SU-DHL-6 (cell line): Measurements from ENCODE around the gene SLC9A9.

Source experiments
- H2AFZ ChIP-seq: fragments of 200-600 bp; sonication (generic); 2 replicates; pipeline ENCODE4 v1.6.1; 2014; ENCODE audit warnings: low read depth, mild to moderate bottlenecking, moderate library complexity, mixed read lengths, antibody characterized with exemption, low read length; ENCODE audit not compliant: severe bottlenecking
- H3F3A ChIP-seq: fragments of 200-600 bp; shearing (Covaris generic); 2 replicates; pipeline ENCODE4 v1.6.0; 2016; ENCODE audit warnings: antibody characterized with exemption, mild to moderate bottlenecking; ENCODE audit not compliant: insufficient read depth
- H3K27ac ChIP-seq: fragments of 200-600 bp; sonication (generic); 2 replicates; pipeline ENCODE4 v1.5.1; 2016; ENCODE audit warnings: low read depth, mild to moderate bottlenecking, low read length, moderate library complexity, mixed read lengths
- H3K27me3 ChIP-seq: fragments of 200-600 bp; sonication (generic), shearing (Covaris generic); 2 replicates; pipeline ENCODE4 v1.6.0; 2014; ENCODE audit warnings: mild to moderate bottlenecking, low read length
- H3K36me3 ChIP-seq: fragments of 200-600 bp; sonication (generic); 2 replicates; pipeline ENCODE4 v1.6.1; 2014; ENCODE audit warnings: mild to moderate bottlenecking, low read length, mixed read lengths
- H3K4me2 ChIP-seq: fragments of 300-600, 200-600 bp; shearing (Covaris generic), sonication (generic); 2 replicates; pipeline ENCODE4 v1.6.0; 2014; ENCODE audit warnings: low read length, low read depth, mild to moderate bottlenecking; ENCODE audit not compliant: poor library complexity, severe bottlenecking
- H3K4me3 ChIP-seq: fragments of 200-600 bp; sonication (generic); 2 replicates; pipeline ENCODE4 v1.5.1; 2014; ENCODE audit warnings: antibody characterized with exemption, low read length, mild to moderate bottlenecking, mixed read lengths; ENCODE audit not compliant: insufficient read depth, poor library complexity, severe bottlenecking
- H3K79me2 ChIP-seq: fragments of 200-600 bp; sonication (generic); 2 replicates; pipeline ENCODE4 v1.6.1; 2014; ENCODE audit warnings: mild to moderate bottlenecking, low read length, moderate library complexity; ENCODE audit not compliant: insufficient read depth
- H3K9ac ChIP-seq: fragments of 200-600 bp; sonication (generic); 2 replicates; pipeline ENCODE4 v1.7.0; 2014; ENCODE audit warnings: mild to moderate bottlenecking, low read length
- H3K9me2 ChIP-seq: fragments of 200-600 bp; sonication (generic); replicated peaks from 2 replicates; pipeline ENCODE4 v1.6.1; 2014; ENCODE audit warnings: low read length; ENCODE audit not compliant: insufficient read depth
- H3K9me3 ChIP-seq: fragments of 200-600 bp; sonication (generic); 2 replicates; pipeline ENCODE4 v1.6.1; 2014; ENCODE audit warnings: low read length, mixed read lengths; ENCODE audit not compliant: insufficient read depth
- H4K20me1 ChIP-seq: fragments of 200-600 bp; sonication (generic); 2 replicates; pipeline ENCODE4 v1.6.1; 2014; ENCODE audit warnings: low read depth, mild to moderate bottlenecking, antibody characterized with exemption, low read length, moderate library complexity, mixed read lengths
- EZH2phosphoT487 ChIP-seq: fragments of 200-600 bp; sonication (generic), shearing (Covaris generic); conservative IDR thresholded peaks from 2 replicates; pipeline ENCODE4 v1.6.1; 2018; ENCODE audit warnings: mild to moderate bottlenecking, antibody characterized with exemption, low read length, moderate library complexity, mixed read lengths
- TF ChIP-seq, protein P1 (sequence below): fragments of 200-600 bp; sonication (generic); IDR thresholded peaks from one replicate; pipeline ENCODE4 v1.5.1; 2017; ENCODE audit warnings: antibody characterized with exemption, mild to moderate bottlenecking, low read length, moderate library complexity; ENCODE audit not compliant: insufficient read depth, poor library complexity, severe bottlenecking

SLC9A9 gene

DNA sequence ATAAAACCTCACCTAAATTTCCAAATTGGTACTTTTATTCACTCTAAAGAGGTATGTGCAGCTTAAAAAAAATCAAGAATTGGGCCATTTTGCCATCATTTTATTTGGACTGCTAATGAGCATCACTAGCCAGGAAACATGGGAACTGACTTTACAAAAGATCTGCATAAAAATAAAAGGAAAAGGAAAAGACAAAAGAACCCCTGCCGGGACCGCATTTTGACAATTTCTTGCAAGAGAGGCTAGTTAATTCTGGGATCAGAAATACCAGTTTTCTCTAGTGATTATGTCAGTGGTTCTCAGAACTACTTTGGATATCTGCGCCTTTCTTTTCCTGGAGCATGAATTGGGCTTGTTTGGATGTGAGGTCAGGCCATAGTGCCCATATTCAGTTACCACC, 439.5 kb downstream of the SLC9A9 start:
- Histone ChIP-seq H2AFZ (no peak overlapping the region), H3K9ac (no peak overlapping the region), H3K9me2 (no peaks in the 10 kb centered on the region)

DNA sequence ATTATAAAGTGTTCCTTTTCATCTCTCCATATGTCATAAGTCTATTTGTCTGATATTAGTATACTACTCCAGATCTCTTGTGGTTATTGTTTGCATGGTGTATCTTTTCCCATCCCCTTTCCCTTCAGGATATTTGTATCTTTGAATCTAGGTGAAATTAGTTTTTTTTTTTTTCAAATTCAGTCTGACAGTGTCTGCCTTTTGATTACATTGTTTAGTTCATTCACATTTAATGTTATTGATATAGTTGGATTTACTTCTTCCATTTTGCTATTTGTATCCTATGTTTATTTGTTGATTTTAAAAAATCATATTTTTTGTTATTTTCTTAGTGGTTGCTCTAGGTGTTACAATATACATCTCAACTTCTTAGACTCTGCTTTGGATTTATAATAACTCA, 445.7 kb downstream of the SLC9A9 start:
- H3K9me3 ChIP-seq, result no peaks in the 10 kb centered on the region
- no peaks in the 10 kb centered on the region for H3F3A ChIP-seq
- H3K27ac ChIP-seq, result no peak overlapping the region
- no peak for TF ChIP-seq EZH2phosphoT487
- TF ChIP-seq, protein P1, sequence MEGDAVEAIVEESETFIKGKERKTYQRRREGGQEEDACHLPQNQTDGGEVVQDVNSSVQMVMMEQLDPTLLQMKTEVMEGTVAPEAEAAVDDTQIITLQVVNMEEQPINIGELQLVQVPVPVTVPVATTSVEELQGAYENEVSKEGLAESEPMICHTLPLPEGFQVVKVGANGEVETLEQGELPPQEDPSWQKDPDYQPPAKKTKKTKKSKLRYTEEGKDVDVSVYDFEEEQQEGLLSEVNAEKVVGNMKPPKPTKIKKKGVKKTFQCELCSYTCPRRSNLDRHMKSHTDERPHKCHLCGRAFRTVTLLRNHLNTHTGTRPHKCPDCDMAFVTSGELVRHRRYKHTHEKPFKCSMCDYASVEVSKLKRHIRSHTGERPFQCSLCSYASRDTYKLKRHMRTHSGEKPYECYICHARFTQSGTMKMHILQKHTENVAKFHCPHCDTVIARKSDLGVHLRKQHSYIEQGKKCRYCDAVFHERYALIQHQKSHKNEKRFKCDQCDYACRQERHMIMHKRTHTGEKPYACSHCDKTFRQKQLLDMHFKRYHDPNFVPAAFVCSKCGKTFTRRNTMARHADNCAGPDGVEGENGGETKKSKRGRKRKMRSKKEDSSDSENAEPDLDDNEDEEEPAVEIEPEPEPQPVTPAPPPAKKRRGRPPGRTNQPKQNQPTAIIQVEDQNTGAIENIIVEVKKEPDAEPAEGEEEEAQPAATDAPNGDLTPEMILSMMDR, result no peak
- no peaks in the 10 kb centered on the region for H3K9me2 ChIP-seq
- H3K4me3 ChIP-seq, result no peak overlapping the region
- no peaks in the 10 kb centered on the region for H3K79me2 ChIP-seq
- no peaks in the 10 kb centered on the region for H4K20me1 ChIP-seq
- no peaks in the 10 kb centered on the region for H3K36me3 ChIP-seq
- no peak overlapping the region for H3K4me2 ChIP-seq
- no peaks in the 10 kb centered on the region for H3K27me3 ChIP-seq
- no peak overlapping the region for H3K9ac ChIP-seq
- no peak overlapping the region for H2AFZ ChIP-seq

More for the DNA sequence above, 439.5 kb downstream of the SLC9A9 start:
- no peaks in the 10 kb centered on the region for H3K79me2 ChIP-seq
- no peaks in the 10 kb centered on the region for H3K36me3 ChIP-seq
- H3F3A ChIP-seq, result no peaks in the 10 kb centered on the region
- H4K20me1 ChIP-seq, result no peaks in the 10 kb centered on the region
- no peak for TF ChIP-seq EZH2phosphoT487
- TF ChIP-seq, protein P1, result no peak
- H3K4me3 ChIP-seq, result no peak overlapping the region
- H3K4me2 ChIP-seq, result no peak overlapping the region
- H3K9me3 ChIP-seq, result no peaks in the 10 kb centered on the region
- no peak overlapping the region for H3K27ac ChIP-seq
- H3K27me3 ChIP-seq, result no peaks in the 10 kb centered on the region

DNA sequence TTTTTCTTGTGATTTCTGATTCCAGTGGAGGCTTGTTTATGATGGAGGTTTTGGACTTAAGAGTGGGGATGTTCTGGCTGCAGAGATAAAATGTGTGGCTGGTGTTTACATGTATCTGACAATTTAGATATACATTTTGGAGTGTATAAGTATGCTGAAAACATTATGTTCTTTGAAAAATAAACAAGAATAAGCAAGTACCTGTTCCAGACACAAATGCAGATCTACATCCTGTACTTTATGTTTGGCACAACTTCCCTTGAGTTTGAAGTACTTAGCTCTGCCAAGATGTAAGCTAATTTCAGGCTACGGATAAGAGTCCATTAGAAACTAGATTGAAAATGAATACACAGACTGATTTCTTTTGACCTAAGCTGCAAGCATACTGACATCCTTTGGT, 451.5 kb downstream of the SLC9A9 start:
- H3K79me2 ChIP-seq, result no peaks in the 10 kb centered on the region
- no peaks in the 10 kb centered on the region for H3K36me3 ChIP-seq
- no peak overlapping the region for H3K4me3 ChIP-seq
- TF ChIP-seq EZH2phosphoT487, result no peak
- TF ChIP-seq, protein P1, result no peak
- no peaks in the 10 kb centered on the region for H3F3A ChIP-seq
- H3K9me3 ChIP-seq, result no peaks in the 10 kb centered on the region
- no peak overlapping the region for H3K9ac ChIP-seq
- no peak overlapping the region for H3K4me2 ChIP-seq
- H3K27me3 ChIP-seq, result no peaks in the 10 kb centered on the region
- H4K20me1 ChIP-seq, result no peaks in the 10 kb centered on the region
- no peak overlapping the region for H3K27ac ChIP-seq
- no peak overlapping the region for H2AFZ ChIP-seq
- H3K9me2 ChIP-seq, result no peaks in the 10 kb centered on the region

DNA sequence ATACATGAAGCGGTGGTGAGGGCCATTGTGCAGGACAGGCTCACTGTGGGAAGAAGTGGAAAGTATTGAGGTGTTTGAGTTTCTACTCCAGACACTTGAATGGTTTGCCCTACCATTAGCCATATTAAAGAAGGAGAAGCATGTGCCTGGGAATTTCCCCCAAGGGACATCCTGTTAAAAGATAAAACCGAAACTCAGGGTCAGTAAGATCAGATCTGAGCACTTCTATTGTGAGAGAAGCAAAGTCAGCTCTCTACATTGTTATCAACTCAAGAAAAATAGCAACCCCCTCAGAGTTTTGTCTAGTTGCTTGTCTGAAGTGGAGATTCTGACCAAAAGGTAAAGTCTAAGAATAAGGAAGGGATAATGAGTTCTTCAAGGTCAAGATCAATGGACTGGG, 458.9 kb downstream of the SLC9A9 start:
- no peak overlapping the region for H3K4me2 ChIP-seq
- H3K27me3 ChIP-seq, result no peaks in the 10 kb centered on the region
- H3K4me3 ChIP-seq, result no peak overlapping the region
- H2AFZ ChIP-seq, result no peak overlapping the region
- no peaks in the 10 kb centered on the region for H3K9me3 ChIP-seq
- no peak overlapping the region for H3K27ac ChIP-seq
- H3F3A ChIP-seq, result no peaks in the 10 kb centered on the region
- no peaks in the 10 kb centered on the region for H4K20me1 ChIP-seq
- H3K9ac ChIP-seq, result no peak overlapping the region
- H3K36me3 ChIP-seq, result no peaks in the 10 kb centered on the region
- no peaks in the 10 kb centered on the region for H3K79me2 ChIP-seq
- TF ChIP-seq, protein P1, result no peak
- TF ChIP-seq EZH2phosphoT487, result no peak
- H3K9me2 ChIP-seq, result no peaks in the 10 kb centered on the region
